Activated CD8-positive, alpha-beta memory T cell treated with anti-CD3 and anti-CD28 coated beads for 48 hours (primary cell): Measurements from ENCODE around the gene PPP1CC.
"Not testable (repeated sequence)": the region's sequence is repeated elsewhere in the genome, so short reads cannot be mapped to it uniquely, and the experiment has no call there.

ENCODE experiments used
- DNase-seq, 3 experiments: peaks; one replicate each; pipeline ENCODE4 v3.0.0-alpha.2; 2020; ENCODE audit warnings: low read depth in 2 of 3, low spot score in 2 of 3

The PPP1CC gene

DNA sequence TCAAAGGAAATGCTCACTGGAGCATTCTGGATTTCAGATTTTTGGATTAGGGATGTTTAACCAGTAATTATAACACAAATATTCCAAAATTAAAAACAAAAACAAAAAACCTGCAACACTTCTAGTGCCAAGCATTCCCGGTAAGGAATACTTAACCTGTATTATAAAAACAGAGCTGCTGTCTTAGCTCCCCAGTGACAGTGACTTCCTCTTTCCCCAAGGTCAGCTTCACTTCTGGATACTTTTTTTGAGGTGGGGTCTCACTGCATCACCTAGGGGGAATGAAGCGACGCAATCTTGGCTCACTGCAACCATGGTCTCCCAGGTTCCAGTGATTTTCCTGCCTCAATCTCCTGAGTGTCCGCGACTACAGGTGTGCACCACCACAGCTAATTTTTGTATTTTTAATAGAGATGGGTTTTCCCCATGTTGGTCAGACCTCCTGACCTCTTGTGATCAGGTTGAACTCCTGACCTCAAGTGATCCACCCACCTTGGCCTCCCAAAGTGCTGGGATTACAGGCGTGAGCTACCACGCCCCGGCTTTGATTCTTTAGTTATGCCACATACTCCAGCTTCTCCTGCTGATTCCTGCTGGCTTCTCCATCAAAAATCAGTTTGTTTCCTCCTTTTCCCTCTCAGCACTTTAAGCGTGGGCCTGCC is 15.9 kb downstream of the PPP1CC start:
- DNase-seq = no peak

DNA sequence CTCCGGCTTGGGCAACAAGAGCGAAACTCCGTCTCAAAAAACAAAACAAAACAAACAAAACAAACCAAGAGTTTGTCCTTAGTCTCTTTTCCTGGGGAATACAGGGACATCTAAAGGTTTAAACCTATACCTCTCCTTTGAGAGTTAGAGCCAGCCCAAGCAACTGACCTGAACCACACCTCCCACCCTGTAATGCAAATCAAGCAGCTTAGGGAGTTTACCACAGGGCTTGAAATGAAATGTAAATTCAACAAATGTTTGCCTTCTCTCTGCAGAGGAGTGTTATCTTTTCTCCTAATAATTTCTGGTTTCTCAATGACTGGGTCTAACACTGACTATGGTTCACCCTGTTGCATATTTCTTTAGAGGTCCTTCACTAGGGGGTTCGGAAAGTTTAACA is 16.7 kb downstream of the PPP1CC start:
- DNase-seq = no peak

- no peak for DNase-seq
These were observed 17.4 kb downstream of the PPP1CC start for GRCh38 chr12:110725267-110725666.

GRCh38 chr12:110722892-110723291 is 19.8 kb downstream of the PPP1CC start:
- not testable (repeated sequence) for DNase-seq

DNA sequence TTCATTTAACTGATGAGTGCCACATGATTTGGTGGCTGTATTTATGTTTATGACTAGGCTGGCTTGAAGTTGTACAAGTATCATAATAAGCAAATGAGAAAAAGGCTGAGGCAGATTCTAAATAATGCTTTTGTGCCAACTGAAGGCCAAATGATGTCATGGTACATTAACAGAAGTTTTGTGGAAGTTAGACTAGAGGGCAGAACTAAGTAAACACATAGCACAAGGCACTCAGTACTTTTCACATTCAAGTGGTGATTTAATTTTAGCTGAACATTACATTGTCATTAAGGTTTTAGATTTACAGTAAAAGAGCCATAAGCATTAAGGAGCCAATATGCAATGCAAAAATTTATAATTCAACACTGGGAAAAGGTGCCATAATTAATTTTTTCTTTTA is 21.1 kb downstream of the PPP1CC start:
- no peak for DNase-seq

DNA sequence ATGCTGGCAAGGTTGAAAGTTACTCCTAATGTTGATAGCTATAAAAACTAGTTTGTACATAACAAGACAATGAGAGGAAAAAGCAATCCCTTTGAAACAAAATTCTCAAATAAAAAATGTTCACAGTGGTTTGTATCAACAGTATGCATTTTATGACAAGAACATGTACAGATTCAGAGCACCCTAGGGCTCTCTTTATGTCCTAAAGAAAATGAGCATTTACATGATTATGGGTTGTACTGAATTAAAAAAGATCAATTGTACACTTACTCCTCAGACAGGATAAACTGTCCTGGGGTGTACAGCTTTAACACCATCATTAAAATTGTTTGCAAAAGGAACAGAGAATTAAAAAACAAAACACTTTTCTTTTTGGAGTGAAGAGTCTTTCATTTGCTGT is 22.2 kb downstream of the PPP1CC start:
- DNase-seq = no peak

DNA sequence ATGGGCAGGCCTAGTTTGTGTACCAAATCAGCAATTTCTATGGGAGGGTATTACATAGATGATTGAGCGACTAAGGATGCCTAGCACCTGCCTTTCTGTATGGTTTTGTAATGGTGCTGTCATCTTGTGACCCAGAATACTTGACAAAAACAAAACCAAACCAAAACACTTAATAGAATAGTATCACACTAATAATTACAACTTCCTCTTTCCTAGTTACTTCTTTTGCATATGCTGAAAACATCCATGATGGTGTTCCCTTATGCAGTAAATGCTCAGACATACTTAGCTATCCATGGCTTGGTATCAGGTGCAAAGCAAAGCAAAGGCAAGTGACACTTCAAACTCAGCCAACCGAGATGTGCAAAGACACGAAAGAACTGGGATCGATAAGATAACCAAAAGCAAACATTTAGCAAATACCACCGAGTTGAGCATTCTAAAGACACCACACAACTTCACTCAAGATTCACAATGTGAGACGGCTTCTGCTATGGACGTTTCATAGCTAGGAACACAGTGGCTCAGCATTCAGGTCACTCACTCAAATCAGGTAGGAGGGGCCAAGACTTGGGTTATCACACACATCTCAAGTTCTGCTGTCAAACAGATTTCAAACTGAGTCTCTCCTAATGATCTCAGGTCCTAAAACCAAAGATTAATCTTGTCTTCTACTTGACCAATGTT is 24.3 kb downstream of the PPP1CC start:
- no peak for DNase-seq

DNA sequence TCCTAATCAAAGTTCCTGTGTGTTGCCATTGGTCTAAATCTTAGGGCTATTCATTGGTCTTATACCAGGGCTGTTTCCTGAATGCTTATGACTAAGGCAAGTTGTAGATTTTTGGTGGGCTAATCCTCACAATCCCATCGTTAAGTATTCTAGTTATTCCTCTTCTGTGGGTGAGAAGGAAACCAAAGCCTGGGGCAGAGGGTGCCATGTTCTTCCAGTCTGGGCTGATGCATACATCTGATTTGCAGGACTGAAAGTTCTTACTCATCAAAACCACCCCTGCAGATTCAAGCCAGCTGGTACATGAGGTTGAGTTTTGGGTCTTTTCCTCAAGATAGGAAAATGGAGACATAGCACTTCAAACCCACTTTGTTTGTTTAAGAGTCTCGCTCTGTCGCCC is 25.7 kb downstream of the PPP1CC start:
- DNase-seq = no peak

GRCh38 chr12:110708917-110709316 is 33.8 kb downstream of the PPP1CC start:
- DNase-seq = no peak

GRCh38 chr12:110705309-110705708 is 37.4 kb downstream of the PPP1CC start:
- DNase-seq = no peak

- no peak for DNase-seq
These were observed 37.9 kb downstream of the PPP1CC start for GRCh38 chr12:110704750-110705149.

GRCh38 chr12:110704231-110704630 is 38.5 kb downstream of the PPP1CC start:
- DNase-seq = no peak

DNA sequence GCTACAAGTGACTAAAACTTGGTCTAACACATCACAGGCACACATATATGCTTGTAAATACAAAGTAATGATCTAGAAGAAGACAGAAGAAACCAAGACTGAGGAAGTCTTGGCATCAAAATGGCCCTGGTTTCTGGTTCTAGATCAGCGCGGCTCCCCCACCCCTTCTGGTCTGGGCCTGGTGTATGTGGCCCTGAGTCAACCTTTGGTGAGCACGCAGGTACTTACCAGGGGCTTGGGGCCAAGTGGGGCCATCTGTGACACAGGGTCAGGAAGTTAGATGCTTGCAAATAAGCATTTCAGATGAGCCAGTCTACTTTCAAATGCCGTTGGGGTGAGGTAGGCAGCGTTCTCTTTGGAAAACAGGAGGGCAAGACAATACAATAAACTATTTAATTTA is 40.6 kb downstream of the PPP1CC start:
- DNase-seq = no peak

- no peak for DNase-seq
These were observed 42.9 kb downstream of the PPP1CC start for GRCh38 chr12:110699591-110700445.

- DNase-seq = peak; percentile 40 to 56 (median 52)
These were observed 44.4 kb downstream of the PPP1CC start for GRCh38 chr12:110698171-110698902.

- DNase-seq = no peak
These were observed 45.5 kb downstream of the PPP1CC start for GRCh38 chr12:110697236-110697635.

DNA sequence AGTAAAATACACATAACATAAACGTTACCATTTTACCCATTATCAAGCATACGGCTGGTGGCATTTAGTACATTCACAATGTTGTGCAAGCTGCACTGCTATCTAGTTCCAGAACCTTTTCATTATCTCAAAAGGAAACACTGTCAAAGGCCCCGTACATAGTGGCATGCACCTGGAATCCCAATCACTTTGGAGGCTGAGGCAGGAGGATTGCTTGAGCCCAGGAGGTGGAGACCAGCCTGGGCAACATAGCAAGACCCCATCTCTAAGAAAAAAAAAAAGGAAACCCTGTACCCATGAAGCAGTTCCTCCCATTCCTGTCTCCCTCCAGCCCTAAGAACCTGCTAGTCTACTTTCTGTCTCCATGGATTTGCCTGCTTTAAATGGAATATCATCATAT is 46.4 kb downstream of the PPP1CC start:
- DNase-seq = no peak

DNA sequence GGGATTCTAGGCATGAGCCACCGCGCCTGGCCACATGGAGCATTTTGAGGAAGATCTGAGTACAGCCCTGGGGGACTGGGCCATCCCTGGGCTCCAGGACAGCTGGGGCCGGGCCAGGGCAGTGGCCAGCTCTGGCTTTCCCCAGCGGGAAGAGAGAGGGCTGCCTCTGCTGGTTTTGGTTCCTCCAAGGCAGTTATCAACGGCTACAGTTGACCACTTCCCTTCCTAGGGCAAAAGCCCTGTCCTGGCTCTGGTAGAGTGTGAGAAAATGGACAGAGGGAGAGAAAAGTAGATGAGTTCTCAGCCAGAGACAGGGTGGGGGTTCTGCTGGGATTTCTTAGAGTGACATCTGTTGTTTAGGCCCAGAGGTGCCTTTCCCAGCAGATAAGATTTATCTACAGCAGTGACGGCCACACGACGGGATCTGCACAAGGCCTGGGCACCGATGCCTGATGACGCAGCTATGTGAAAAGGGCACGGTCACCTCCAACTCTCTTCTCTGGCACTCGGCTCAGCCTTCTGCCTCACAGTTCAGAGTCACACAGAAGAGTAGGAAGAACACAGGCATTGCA is 48.3 kb downstream of the PPP1CC start:
- DNase-seq = no peak

DNA sequence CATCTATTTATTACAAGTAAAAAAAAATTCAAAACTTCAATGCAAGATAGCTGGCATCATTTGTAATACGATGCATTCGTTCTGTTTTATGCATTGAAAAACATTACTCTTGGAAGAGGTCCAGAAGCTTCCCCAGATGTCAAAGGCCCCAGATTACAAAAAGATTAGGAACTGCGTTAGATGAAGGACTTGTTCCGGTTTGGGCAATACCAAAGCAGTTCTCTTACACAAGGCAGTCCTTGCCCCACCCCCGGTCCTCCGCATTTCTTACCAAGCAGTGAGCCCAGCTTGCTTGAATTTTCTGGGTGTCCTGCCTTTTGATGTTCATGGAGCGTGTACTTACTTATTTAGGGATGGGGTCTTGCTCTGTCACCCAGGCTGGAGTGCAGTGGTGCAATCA is 49.0 kb downstream of the PPP1CC start:
- DNase-seq = no peak

- DNase-seq = no peak
These were observed 52.6 kb downstream of the PPP1CC start for GRCh38 chr12:110690127-110690430.
